Colon (tissue), 2 donors: ENCODE measurements around the gene NXPE3.

ENCODE experiments used
- FAIRE-seq: peaks from 2 replicates; lab custom pipeline; 2012; peaks lifted over from hg19 to GRCh38; lab: Jason Lieb, UNC
- donor health status: control.
- donor health status: control.

NXPE3 gene

DNA sequence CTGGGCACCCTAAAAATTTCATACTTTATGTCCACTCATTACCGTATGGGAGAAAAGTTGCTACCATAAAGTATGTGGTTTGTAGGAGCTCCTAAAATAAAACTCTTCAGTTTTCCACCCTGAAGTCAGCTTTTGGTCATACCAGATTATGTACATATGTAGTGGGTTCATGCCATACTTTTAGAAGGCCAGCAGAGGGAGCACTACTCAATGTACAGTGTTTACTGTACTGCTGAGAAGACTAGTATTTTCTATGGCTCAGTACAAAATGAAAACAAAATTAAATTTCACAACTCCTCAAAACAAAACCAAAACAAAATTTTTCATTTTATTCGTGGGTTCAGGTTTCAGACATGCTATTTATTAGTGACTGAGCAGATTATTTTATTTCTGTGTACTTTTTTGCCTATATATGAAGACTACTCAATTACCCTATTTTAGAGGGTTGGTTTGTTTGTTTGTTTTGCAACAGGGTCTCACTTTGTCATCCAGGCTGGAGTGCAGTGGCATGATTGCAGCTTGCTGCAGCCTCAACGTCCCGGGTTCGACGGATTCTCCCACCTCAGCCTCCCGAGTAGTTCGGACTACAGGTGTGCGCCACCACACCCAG lies 24.3 kb downstream of the NXPE3 start:
- peak; percentile 71 for FAIRE-seq

GRCh38 chr3:101803939-101804338 lies 24.9 kb downstream of the NXPE3 start:
- FAIRE-seq = no peak

GRCh38 chr3:101806491-101806890 lies 27.5 kb downstream of the NXPE3 start:
- no peak for FAIRE-seq

- FAIRE-seq = no peak
These were observed 28.9 kb downstream of the NXPE3 start for GRCh38 chr3:101807888-101808287.

DNA sequence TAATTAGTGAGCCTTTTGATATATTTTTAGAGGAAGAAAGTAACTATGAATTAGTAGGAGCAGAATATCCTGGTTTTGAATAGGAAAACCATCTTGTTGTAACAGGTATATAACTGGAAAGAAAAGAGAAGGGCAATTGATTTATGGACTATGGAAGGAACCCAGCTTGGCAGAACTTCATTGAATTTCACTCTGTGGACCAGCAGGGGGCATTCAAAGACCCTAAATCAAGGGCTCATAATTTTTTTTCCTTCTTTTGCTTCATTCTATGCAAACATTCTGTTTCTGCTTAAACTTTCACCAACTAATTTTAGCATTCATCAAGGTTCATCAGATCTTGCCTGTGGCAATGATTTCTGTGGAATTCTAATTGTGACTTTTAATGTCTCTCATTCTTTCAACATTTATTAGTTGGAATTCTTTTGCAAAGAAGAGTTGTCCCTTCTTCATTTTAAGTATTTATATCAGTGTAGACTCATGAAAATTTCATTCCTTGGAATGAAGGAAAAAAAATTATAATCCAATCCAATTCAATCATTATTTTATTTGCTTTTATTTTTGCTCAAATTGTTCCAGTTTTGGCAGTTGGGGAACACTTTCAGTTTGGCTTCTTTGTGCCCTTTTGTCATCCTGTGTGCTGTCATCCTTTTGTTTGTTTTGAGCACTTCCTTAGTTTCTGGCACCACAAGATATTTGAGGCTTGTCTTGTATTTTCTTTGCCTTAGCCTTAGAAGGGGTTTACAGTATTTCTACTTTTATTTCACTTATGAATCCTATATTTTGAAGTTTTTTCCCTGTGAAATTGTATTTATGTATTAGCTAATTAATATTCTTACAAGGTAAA lies 30.4 kb downstream of the NXPE3 start:
- peak; percentile 58 for FAIRE-seq

DNA sequence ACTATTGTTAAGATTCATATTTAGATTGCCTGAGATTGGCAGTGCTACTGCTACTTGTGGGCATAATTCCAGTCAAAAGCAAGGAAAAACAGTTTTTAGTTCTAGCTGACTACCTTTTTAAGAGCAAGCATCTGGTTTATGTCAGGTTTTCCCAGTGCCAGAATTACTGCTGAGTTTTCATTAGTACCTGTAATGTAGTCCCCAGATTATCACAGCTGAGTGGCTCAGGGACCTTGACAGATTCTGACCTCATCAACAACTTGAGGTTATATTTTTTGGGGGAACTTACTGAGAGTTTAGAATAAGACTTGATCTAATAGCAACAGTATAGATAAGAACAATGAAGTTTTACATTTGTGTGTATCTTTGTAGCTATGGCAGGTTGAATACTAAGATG lies 31.0 kb downstream of the NXPE3 start:
- no peak for FAIRE-seq

- FAIRE-seq = no peak
These were observed 32.9 kb downstream of the NXPE3 start for GRCh38 chr3:101811875-101812274.

DNA sequence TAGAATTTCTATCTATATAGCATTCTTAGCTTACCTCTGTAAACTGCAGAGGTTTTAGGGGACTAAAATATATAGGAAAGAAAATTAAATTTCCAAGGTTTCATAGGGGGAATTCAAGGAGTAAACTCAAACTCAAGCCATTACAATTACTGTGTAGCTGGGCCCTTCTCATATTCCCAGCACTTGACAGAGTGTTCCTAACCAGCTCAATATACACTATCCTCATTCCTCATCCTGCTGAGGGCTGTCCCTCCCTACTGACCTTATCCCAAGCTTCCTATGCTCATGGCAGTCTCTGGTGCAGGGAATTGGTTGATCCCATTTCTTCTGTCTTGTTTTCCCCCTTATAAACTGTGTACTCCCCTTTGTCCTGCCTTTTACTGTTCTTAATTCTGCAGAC lies 33.9 kb downstream of the NXPE3 start:
- FAIRE-seq = no peak

- FAIRE-seq = peak; percentile 87
These were observed 34.9 kb downstream of the NXPE3 start for GRCh38 chr3:101813817-101814440.

- no peak for FAIRE-seq
These were observed 35.8 kb downstream of the NXPE3 start for GRCh38 chr3:101814835-101815234.

DNA sequence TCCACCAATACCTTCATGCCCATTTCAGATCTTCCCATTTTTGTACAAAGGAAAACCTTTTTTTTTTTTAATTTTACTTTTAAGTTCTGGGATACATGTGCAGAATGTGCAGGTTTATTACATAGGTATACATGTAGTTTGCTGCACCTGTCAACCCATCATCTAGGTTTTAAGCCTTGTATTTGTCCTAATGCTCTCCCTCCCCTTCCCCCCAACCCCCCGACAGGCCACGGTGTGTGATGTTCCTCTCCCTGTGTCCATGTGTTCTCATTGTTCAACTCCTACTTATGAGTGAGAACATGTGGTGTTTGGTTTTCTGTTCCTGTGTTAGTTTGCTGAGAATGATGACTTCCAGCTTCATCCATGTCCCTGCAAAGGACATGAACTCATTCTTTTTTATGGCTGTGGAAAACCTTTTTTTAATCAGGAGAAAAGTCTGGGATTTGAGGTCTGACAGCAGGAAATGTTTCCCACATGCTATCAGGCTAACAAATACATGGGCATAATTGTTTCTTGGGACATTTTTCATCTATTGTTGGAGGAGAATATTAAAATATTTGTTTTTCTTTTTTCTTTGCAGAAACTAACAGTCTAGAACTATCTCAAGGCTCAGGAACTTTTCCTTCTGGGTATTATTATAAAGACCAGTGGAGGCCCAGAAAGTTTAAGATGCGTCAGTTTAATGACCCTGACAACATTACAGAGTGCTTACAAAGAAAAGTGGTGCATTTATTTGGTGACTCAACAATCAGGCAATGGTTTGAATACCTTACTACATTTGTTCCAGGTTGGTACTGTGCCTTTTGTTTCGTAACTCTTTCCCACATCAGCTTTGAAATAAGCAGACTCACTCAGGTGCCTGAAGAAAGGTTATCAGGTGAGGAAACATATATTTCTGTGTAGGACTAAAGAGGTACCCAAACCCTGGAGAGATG lies 37.5 kb downstream of the NXPE3 start:
- no peak for FAIRE-seq

GRCh38 chr3:101817992-101818391 lies 39.0 kb downstream of the NXPE3 start:
- no peak for FAIRE-seq

GRCh38 chr3:101819649-101820206 lies 40.7 kb downstream of the NXPE3 start:
- FAIRE-seq = peak; percentile 38

DNA sequence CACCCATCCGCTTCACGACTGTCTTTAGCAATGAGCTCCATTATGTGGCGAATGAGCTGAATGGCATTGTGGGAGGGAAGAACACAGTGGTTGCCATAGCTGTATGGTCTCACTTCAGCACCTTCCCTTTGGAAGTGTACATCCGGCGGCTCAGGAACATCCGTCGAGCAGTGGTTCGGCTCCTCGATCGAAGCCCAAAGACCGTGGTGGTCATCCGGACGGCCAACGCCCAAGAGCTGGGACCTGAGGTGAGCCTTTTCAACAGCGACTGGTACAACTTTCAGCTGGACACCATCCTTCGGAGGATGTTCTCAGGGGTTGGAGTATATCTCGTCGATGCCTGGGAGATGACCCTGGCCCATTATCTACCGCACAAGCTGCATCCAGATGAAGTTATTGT lies 42.5 kb downstream of the NXPE3 start:
- FAIRE-seq = no peak

- no peak for FAIRE-seq
These were observed 44.5 kb downstream of the NXPE3 start for GRCh38 chr3:101823525-101823924.

DNA sequence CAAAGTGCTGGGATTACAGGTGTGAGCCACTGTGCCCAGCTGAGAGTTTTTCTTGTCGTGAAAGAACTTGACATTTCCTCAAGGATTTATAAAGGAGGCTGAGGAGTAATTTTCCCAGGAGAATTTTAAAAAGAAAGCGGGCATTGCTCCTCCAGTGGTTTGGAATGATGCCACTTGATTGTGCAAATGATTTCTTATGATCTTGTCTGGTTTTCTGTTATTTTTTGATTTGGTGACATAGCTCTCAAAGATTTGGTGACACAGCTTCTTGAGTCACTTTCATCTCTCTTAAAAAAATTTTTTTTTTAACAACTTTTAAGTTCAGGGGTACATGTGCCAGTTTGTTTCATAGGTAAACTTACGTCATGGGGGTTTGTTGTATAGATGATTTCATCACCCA lies 45.7 kb downstream of the NXPE3 start:
- FAIRE-seq = no peak

- FAIRE-seq = no peak
These were observed 47.0 kb downstream of the NXPE3 start for GRCh38 chr3:101825904-101826445.

GRCh38 chr3:101827211-101828174 lies 48.5 kb downstream of the NXPE3 start:
- FAIRE-seq = peak; percentile 65

- no peak for FAIRE-seq
These were observed 49.3 kb downstream of the NXPE3 start for GRCh38 chr3:101828276-101828675.

- no peak for FAIRE-seq
These were observed 49.9 kb downstream of the NXPE3 start for GRCh38 chr3:101828691-101829436.
